IMR-90 (cell line): ENCODE data around the gene DENND1A. TPM values are rescaled to one million over a fixed set of nuclear protein-coding genes. Genes with fewer than 3 reads are reported as not detected.

Source experiments
- ATAC-seq: fragments of 200-7000 bp; cut with Tn5 transposase; 2 replicates; pipeline ENCODE4 v1.9.1; 2020; ENCODE audit warnings: low read depth, mild to moderate bottlenecking, moderate library complexity
- BruUV-seq: library from RNA; stranded (reverse); fragments of 400-500 nt; replicated peaks from 2 replicates; lab custom pipeline; 2021; lab: Mats Ljungman, UMichigan
- CTCF ChIA-PET: fragments of 300-600 bp; formaldehyde crosslinking; extraction: SDS; loops from one replicate; lab custom pipeline; 2021; ENCODE audit warnings: antibody characterized with exemption; lab: Yijun Ruan, JAX
- POLR2A ChIA-PET: fragments of 300-600 bp; sonication (Branson Sonifier 250); formaldehyde crosslinking; loops from one replicate; lab custom pipeline; 2022; ENCODE audit warnings: antibody characterized with exemption; ENCODE audit not compliant: unreplicated experiment; lab: Charles Lee
- DNase-seq: peaks from one replicate; pipeline ENCODE4 v3.0.0; 2013
- H2AFZ ChIP-seq: replicated peaks from 2 replicates; pipeline ENCODE3; 2013; ENCODE audit warnings: low read length, mild to moderate bottlenecking; ENCODE audit not compliant: poor library complexity
- H2AK5ac ChIP-seq: 2 replicates; pipeline ENCODE4 v1.6.1; 2013; ENCODE audit warnings: low read depth, low read length, inconsistent platforms
- H2AK9ac ChIP-seq: replicated peaks from 2 replicates; pipeline ENCODE3; 2013; ENCODE audit warnings: mild to moderate bottlenecking, low read depth, low read length, moderate library complexity; ENCODE audit not compliant: poor library complexity
- H2BK120ac ChIP-seq: 2 replicates; pipeline ENCODE4 v1.6.1; 2013; ENCODE audit warnings: low read depth, low read length, inconsistent platforms
- H2BK15ac ChIP-seq: 3 replicates; pipeline ENCODE4 v1.6.1; 2013; ENCODE audit warnings: low read depth, low read length, inconsistent platforms
- H2BK20ac ChIP-seq: 2 replicates; pipeline ENCODE4 v1.6.1; 2013; ENCODE audit warnings: low read depth, mild to moderate bottlenecking, inconsistent platforms, low read length, moderate library complexity
- H2BK5ac ChIP-seq: 2 replicates; pipeline ENCODE4 v1.6.1; 2013; ENCODE audit warnings: mild to moderate bottlenecking, low read depth, low read length, inconsistent platforms; ENCODE audit not compliant: poor library complexity, severe bottlenecking
- H3K14ac ChIP-seq: replicated peaks from 2 replicates; pipeline ENCODE4 v1.6.1; 2013; ENCODE audit warnings: low read depth, low read length, inconsistent platforms
- H3K18ac ChIP-seq: 2 replicates; pipeline ENCODE4 v1.6.1; 2013; ENCODE audit warnings: low read depth, low read length, control low read depth
- H3K23ac ChIP-seq: 2 replicates; pipeline ENCODE4 v1.6.1; 2013; ENCODE audit warnings: low read depth, low read length, inconsistent platforms
- H3K27ac ChIP-seq: 2 replicates; pipeline ENCODE4 v1.5.1; 2013; ENCODE audit warnings: mild to moderate bottlenecking, control low read depth, low read length; ENCODE audit not compliant: insufficient read depth
- H3K27me3 ChIP-seq: 2 replicates; pipeline ENCODE4 v1.6.1; 2013; ENCODE audit warnings: low read length; ENCODE audit not compliant: control insufficient read depth, insufficient read depth
- H3K36me3 ChIP-seq: 2 replicates; pipeline ENCODE4 v1.6.1; 2013; ENCODE audit warnings: low read length, mixed read lengths; ENCODE audit not compliant: control insufficient read depth, insufficient read depth
- H3K4ac ChIP-seq: 2 replicates; pipeline ENCODE4 v1.6.1; 2013; ENCODE audit warnings: low read depth, low read length, inconsistent platforms
- H3K4me1 ChIP-seq: 2 replicates; pipeline ENCODE4 v1.6.1; 2013; ENCODE audit warnings: low read length, mixed read lengths; ENCODE audit not compliant: control insufficient read depth, insufficient read depth
- H3K4me2 ChIP-seq: 2 replicates; pipeline ENCODE4 v1.6.1; 2013; ENCODE audit warnings: low read depth, mild to moderate bottlenecking, control low read depth, low read length, moderate library complexity
- H3K4me3 ChIP-seq: 2 replicates; pipeline ENCODE4 v1.5.1; 2013; ENCODE audit warnings: low read depth, mild to moderate bottlenecking, control low read depth, low read length, moderate library complexity; ENCODE audit not compliant: insufficient read depth
- H3K56ac ChIP-seq: 2 replicates; pipeline ENCODE4 v1.6.1; 2013; ENCODE audit warnings: low read length, inconsistent platforms; ENCODE audit not compliant: insufficient read depth; ENCODE audit errors: extremely low read depth
- H3K79me1 ChIP-seq, 2 experiments: 2 replicates each; pipeline ENCODE4 v1.6.1; 2013; ENCODE audit warnings: low read length in 2 of 2, inconsistent platforms in 1 of 2, low read depth in 1 of 2
- H3K9ac ChIP-seq: 2 replicates; pipeline ENCODE4 v1.6.1; 2013; ENCODE audit warnings: low read depth, low read length, control low read depth
- H3K9me1 ChIP-seq: 2 replicates; pipeline ENCODE4 v1.6.1; 2013; ENCODE audit warnings: low read length, inconsistent platforms; ENCODE audit not compliant: insufficient read depth
- H3K9me3 ChIP-seq: 2 replicates; pipeline ENCODE4 v1.6.1; 2013; ENCODE audit warnings: low read length; ENCODE audit not compliant: control insufficient read depth, insufficient read depth
- H4K20me1 ChIP-seq: 2 replicates; pipeline ENCODE4 v1.6.1; 2013; ENCODE audit warnings: low read length, inconsistent platforms; ENCODE audit not compliant: insufficient read depth
- H4K5ac ChIP-seq: 2 replicates; pipeline ENCODE4 v1.6.1; 2013; ENCODE audit warnings: mild to moderate bottlenecking, low read depth, low read length, control low read depth
- H4K8ac ChIP-seq, 2 experiments: 2 replicates each; pipeline ENCODE4 v1.6.1; 2013; ENCODE audit warnings: low read depth in 2 of 2, low read length in 2 of 2, control low read depth in 1 of 2, inconsistent platforms in 1 of 2
- H4K91ac ChIP-seq: 2 replicates; pipeline ENCODE4 v1.6.1; 2013; ENCODE audit warnings: low read depth, low read length, inconsistent platforms; ENCODE audit not compliant: insufficient read depth
- MAFK ChIP-seq: IDR thresholded peaks from 2 replicates; pipeline ENCODE4 v1.6.1; 2012; ENCODE audit warnings: low read depth, low read length, improper control_type of control experiment
- WGBS, 2 experiments: methylation state at CpG; one replicate each; pipeline versions ENCODE4 v1.1.5 to v1.1.7; 2013; ENCODE audit warnings: missing lambda C conversion rate in 2 of 2; ENCODE audit not compliant: insufficient read length in 1 of 2; ENCODE audit errors: extremely low coverage in 2 of 2; 5-methylcytosine and 5-hydroxymethylcytosine counted together
- dilution Hi-C: fragments of 300-500 bp; cut with HindIII; formaldehyde crosslinking; loops from one replicate; pipeline ENCODE4 v1.14.3; 2018; ENCODE audit warnings: low sequenced_read_pairs; ENCODE audit not compliant: unreplicated experiment
- in situ Hi-C: fragments of 300-500 bp; cut with MboI; formaldehyde crosslinking; loops from 3 replicates; pipeline ENCODE4 v1.14.3; 2019; ENCODE audit warnings: low sequenced_read_pairs, inconsistent platforms, mixed read lengths
- intact Hi-C: fragments of 100-400 bp; cut with micrococcal nuclease; formaldehyde crosslinking; loops from 2 replicates; pipeline ENCODE4 v1.10.0; 2022
- polyA plus RNA-seq, 3 experiments: library from polyadenylated mRNA; depleted of rRNA; stranded (reverse); fragments of >200 nt; gene quantifications; 2 replicates each; pipeline ENCODE4 v1.2.3, GENCODE V29; 2012; ENCODE audit warnings: low replicate concordance in 1 of 3
- total RNA-seq: library from RNA; depleted of rRNA; stranded (reverse); fragments of >200 nt; gene quantifications from 2 replicates; pipeline ENCODE4 v1.2.3, GENCODE V29; 2012
- TF ChIP-seq, protein P1 (sequence below): fragments of 150-350 bp; IDR thresholded peaks from 2 replicates; pipeline ENCODE4 v1.6.1; 2017; ENCODE audit warnings: mild to moderate bottlenecking, antibody characterized with exemption, low read length, low read depth

The DENND1A gene
- total and polyA plus RNA-seq, 2 of the 4 experiments (the other 2 are of a cell fraction): 21.4 to 27.6 TPM

DNA sequence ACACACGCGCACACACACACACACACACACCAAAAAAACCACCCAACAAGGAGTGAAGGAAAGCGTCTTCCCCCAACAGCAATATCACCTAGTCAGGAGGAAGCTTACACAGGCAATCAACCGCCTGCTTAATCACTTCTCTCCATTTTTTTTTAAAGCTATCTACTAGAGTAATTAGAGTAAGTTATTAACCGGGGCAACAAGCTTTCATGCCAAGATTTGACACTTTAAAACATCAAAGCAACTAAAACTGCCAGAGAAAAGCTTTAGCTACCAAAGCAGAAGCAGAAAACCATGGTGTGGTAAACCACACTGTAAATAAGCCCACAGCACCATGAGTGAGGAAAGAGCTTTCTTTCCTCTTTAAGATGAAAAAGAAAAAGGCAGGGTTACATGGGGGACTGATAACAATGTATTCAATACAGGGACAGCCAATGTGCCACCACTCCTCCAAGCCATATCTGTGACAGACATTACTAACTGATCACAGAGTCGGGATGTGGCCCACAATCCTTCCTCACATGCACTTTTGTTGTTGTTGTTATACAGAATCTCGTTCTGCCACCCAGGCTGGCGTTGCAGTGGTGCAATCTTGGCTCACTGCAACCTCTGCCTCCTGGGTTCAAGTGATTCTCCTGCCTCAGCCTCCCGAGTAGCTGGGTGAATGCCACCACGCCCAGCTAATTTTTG is 291.8 kb downstream of the DENND1A start:
- H3K23ac ChIP-seq: peak overlapping the region; percentile 39; the same call in 1 of the 2 replicates
- 0 out of 2 replicates have a peak overlapping the region, but pooled peaks have one; percentile 35 for H3K14ac ChIP-seq
- BruUV-seq: no TSS peak
- peak overlapping the region; percentile 24; the same call in 1 of the 2 replicates for H3K9ac ChIP-seq
- peak; percentile 3 for DNase-seq
- H3K9me1 ChIP-seq: peaks cover 3% of the 10 kb centered on the region; the same call in 1 of the 2 replicates
- H2BK120ac ChIP-seq: no peak overlapping the region
- no peaks in the 10 kb centered on the region for H3K36me3 ChIP-seq
- H3K18ac ChIP-seq: peak overlapping the region; percentile 88; the same call in 1 of the 2 replicates
- no peak overlapping the region for H3K27ac ChIP-seq
- no CpG with 5 or more reads among the region's 10 CpGs for WGBS, 2 experiments
- CTCF ChIA-PET: interaction anchor here (0.6 to 1.2 kb wide), 4 partner anchors 16 to 1259 kb away, joined by 3 to 4 read pairs (median 4); no protein-coding TSS in a partner anchor
- TF ChIP-seq MAFK: no peak
- TF ChIP-seq, protein P1, sequence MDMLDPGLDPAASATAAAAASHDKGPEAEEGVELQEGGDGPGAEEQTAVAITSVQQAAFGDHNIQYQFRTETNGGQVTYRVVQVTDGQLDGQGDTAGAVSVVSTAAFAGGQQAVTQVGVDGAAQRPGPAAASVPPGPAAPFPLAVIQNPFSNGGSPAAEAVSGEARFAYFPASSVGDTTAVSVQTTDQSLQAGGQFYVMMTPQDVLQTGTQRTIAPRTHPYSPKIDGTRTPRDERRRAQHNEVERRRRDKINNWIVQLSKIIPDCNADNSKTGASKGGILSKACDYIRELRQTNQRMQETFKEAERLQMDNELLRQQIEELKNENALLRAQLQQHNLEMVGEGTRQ: no peak
- in situ Hi-C loops: no loop called here
- H3K4me3 ChIP-seq: peak overlapping the region; percentile 63
- intact Hi-C loops: loop anchor here (10.0 kb wide), 1 partner anchor 233 kb away; no protein-coding TSS in a partner anchor
- no peak overlapping the region for H2AFZ ChIP-seq
- no peak overlapping the region for H2AK9ac ChIP-seq
- dilution Hi-C loops: no loop called here
- H3K9me3 ChIP-seq: no peaks in the 10 kb centered on the region
- H2BK15ac ChIP-seq: no peak overlapping the region
- H4K20me1 ChIP-seq: no peaks in the 10 kb centered on the region
- no peak overlapping the region for H4K91ac ChIP-seq
- no peak overlapping the region for H3K4ac ChIP-seq
- no peak overlapping the region for H2AK5ac ChIP-seq
- no peak overlapping the region for H2BK5ac ChIP-seq
- H3K27me3 ChIP-seq: no peaks in the 10 kb centered on the region
- H4K5ac ChIP-seq: no peak overlapping the region
- no peaks in the 10 kb centered on the region; a peak in 1 of 4 replicates for H3K79me1 ChIP-seq
- 0 out of 4 replicates have a peak overlapping the region, but pooled peaks of 1 of the 2 experiments have one; percentile 10 for H4K8ac ChIP-seq
- H3K4me2 ChIP-seq: peak overlapping the region; percentile 100
- H3K4me1 ChIP-seq: no peaks in the 10 kb centered on the region; the same call in 1 of the 2 replicates
- H2BK20ac ChIP-seq: no peak overlapping the region
- peak; percentile 37 for ATAC-seq
- H3K56ac ChIP-seq: no peak overlapping the region
- POLR2A ChIA-PET: no interaction called here
